Stimulated activated CD8-positive, alpha-beta memory T cell treated with anti-CD3 and anti-CD28 coated beads, Interleukin-12 subunit alpha, Interleukin-12 subunit beta, amount 100 ng/mL, for 24 hours (primary cell): ENCODE results near the gene LRRC15.

Source experiments
- DNase-seq: peaks from one replicate; pipeline ENCODE4 v3.0.0-alpha.2; 2020; ENCODE audit errors: extremely low read depth

The LRRC15 gene

DNA sequence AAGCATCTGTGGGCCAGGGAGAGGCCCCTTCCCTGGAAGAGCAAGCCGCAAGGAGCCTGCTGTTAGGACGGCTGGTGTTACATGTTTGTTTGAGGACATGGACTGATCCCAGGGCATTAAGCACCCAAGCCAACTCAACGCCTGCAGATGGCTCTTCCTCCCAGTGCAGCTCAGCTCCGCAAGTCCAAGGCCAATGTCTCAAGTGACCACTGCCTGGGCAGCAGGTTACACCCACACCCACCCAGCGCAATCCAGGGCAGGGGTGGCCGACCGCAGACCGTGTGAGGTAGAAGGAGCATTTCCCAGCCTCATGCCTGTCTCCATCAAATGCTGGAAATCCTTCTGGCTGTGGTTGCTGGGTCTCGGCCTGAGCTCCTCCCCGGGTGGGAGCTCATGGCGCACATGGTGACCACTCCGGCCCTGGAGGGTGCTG lies 15.0 kb upstream of the LRRC15 start:
- DNase-seq: no peak

DNA sequence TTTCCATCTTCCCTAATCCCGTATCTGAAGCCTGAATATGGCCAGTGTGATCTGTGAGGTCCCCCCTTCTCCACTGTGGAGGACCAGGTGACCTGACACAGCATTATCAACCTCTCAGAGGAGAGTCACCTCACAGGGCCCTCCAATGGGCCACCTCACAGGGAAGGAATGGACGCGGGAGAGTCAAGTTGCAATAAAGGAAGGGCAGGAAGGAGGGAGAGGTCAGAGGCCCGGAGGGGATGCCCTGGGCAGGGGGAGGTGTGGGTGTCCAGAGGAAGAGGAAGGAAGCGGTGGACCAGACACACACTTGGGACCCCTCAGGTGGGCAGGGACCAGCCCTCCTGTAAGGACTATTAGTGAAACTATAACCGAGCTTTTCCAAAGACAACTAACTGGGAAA lies 14.6 kb upstream of the LRRC15 start:
- no peak for DNase-seq

DNA sequence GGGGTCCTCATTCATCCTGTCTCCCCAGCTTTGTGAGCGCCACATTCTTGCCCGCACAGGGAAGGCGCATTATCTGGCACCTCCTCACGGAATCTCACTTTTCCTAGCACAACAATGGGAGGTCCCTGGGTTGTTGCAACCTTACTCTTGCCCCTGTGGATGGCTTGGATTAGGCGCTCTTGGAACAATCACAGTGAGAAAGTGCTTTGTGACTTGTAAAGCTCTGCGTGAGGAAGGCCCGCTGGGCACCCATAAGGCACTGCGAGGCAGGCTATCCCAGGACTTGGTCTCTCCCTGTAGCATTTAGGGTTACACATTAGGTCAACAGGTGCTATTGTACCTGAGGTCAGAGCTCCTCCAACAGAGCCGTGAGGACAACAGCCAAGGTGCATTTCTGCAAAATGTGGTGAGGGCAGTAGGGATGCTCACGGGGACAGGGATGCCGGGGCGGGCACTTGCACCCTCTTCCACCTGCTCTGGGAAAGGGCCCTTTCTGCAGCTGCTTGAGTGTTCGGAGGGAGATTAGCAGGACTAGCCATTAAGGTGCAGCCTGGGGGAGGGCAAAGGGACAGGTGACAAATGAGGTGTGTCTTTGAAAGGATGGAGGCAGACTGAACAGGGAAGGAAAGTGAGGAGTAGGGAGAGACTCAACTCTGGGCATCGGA lies 13.9 kb upstream of the LRRC15 start:
- no peak for DNase-seq

DNA sequence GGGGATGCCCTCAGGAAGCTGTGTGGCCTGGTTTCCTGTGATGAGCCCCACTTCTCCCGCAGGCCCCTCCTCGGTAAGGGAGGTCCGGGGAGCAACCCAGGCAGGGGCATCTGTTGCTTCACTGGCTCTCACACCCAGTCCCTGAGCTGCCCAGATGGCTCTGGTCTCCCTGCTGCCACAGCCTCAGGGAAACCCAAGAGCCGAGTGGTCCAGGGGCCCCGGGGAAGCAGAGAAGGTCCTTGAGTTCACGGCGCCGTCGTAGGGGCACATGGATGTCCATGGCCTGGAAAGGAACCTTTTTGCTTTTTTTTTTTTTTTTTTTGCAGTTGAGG lies 13.3 kb upstream of the LRRC15 start:
- DNase-seq: no peak

DNA sequence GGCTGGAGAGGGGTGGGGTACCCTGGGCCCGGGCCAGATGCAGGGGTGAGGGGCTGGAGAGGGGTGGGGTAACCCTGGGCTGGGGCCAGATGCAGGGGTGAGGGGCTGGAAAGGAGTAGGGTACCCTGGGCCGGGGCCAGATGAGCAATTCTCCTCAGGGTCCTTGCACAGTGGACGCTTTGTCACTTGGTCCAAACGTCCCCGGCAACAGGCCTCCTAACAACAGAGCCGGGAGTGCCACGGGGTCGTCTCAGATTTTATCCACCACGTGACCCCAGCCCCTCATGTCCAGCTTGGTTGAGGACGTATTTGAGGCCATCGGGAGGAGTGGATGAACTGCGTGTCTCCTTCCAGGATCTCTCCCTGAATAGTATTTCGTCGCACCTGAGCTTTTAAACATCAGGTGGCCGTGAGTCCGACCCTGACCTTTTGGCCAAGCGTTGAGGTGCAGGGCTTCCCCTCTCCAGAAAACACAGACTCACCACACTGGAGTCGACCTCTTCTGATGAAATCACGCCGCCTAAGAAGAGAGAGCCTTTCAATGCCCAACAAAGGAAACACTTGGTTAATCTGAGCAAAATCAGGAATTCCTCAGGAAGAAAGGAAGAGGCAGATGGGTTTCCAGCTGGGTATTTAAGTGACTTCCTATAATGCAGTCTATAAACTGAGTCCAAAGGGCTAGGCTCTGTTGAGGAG lies 12.8 kb upstream of the LRRC15 start:
- no peak for DNase-seq

DNA sequence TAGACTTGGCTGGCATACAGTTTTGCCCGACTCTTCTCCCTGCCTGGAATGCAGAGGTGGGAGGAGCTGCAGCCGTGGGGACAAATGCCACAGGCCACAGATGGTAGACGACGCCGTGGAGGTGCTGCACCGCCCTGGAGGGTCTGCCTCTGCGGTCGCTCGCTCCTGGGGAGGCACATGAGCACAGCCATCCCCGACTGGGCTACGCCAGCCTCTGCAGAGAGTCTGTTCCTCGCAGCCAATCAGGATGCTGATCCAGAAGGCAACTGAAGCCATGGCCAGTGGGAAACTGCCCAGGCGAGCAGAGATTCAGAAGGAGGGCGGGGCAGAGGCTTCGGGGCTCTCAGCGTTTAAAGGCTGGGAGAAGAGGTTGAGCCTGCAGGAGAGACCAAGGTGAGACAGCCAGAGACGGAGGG lies 11.9 kb upstream of the LRRC15 start:
- no peak for DNase-seq

DNA sequence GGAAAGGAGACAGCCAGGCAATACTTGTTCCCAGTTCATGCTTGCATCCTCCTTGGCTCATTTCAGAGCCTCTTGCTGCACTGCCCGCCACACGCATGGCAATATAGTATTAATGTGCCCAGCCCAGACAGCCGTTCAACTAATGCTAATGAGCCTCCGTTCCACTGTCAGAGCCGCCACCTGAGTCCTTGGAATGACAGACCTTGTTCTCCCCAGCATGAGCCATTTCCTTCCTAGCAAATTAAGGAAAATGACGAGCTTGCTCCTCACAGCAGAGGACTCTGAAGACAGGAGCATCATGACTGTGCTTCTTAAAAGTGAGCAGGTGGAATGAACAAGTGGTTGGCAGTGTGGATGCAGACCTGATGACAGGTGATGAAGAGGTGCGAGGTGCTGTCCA lies 10.8 kb upstream of the LRRC15 start:
- no peak for DNase-seq

DNA sequence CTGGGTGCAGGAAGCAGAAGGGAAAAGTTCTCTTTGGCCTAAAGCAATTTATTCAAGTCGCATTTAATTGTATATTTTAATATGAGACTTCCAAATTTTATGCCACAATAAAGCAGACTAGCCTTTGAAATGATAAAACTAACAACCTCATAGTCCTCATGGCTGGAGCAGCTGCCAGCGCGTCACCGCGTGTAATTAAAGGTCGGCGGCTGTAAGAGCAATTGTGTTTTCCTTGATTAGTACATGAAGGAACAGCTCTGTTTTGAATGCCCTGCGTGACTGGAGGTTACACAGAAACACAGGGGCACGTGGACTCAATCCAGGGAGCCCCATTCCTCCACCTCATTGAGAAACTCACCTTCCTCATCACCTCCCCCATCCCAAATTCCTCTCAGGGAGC lies 10.1 kb upstream of the LRRC15 start:
- DNase-seq: no peak

DNA sequence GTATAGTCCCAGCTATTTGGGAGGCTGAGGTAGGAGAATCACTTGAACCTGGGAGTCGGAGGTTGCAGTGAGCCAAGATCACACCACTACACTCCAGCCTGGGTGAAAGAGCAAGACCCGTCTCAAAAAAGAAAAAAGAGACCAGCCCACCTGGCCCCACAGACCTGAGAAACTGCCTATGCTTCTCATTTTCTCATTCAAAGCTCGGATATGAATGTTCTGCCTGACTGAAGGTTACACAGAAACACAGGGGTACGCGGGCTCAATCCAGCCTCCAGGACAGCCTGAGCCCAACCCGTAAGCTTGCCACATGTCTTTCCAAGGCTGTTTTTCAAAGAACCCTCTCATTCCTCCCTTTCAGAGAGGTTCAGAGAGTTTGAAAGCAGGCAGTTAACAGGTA lies 9.7 kb upstream of the LRRC15 start:
- no peak for DNase-seq

DNA sequence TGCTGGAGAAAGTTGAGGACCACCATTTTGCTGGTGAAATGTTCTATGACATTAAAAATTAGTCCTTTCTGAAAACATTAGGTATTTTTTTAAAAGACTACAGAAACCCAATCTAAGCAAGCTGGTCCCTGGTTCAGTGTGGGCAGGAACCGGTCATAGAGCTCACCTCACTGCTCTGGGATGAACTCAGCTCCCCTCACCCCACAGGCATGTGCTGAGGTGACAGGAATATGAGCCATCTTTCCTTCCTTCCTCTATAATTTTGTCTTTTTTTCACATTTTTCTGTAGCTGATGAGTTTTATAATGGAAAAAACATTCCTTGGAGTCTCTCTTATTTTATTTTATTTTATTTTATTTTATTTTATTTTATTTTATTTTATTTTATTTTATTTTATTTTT lies 8.2 kb upstream of the LRRC15 start:
- DNase-seq: no peak

DNA sequence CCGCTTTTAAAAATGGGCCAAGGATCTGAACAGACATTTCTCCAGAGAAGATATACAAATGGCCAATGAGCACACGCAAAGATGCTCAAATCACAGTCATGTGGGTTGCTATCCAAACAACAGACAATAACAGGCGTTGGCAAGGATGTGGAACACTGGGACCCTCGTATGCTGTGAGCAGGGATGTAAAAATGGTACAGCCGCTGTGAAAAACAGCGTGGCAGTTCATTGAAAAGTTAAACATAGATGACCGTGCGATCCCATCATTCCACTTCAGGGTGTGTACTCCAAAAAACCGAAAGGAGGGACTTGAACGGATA lies 6.7 kb upstream of the LRRC15 start:
- DNase-seq: no peak

DNA sequence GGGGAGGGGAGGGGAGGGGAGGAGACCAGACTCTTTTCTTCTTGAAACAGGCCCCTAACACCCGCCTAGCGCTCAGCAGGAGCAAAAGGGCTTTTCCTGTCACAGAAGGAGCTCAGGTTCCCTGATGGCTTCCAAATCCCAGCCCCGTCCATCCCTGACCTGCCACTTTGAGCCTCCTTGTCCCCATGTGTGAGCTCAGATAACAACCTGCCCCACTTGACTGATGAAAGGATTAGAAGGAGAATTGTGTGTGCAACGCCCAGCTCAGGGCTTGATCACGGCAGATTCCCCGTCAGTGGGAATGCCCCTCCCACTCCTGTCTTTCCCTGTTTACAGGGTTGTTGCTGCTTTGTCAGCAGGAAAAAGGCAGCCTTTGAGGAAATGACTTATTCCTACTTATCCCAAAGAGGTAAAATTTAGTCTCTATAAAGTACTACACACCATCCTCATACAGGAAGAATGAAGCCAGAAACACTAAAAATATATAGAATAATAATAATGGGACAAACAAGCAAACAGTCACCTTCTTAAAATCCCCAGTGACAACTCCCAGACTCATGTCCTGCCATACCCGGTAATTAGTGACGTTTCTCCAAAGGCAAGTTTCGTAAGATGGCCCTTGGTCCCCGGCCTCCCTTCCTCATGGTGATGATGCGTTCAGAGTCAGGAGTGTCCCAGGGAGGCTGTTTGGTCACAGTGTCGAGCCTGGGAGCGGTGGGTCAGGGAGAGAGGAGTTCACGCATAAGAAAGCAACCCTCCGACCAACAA lies 6.1 kb upstream of the LRRC15 start:
- DNase-seq: no peak

DNA sequence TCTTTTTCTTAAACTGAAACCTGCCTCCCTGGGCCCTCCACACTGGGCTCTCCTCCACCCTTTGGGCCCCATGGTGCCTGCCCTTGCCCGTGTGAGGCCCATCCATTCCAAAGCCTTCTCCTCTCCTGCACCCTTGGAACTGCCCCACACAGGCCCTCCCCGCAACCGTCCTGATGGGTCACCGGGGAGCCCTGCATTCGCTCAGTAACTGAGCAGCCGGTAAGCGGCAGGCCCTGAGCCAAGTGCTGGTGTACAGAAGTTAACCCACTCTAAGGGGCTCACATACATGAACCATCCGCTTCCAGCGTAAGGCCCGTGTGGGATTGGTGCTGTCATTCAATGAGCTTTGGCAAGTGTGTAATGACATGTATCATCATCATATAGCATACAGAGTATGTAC lies 5.4 kb upstream of the LRRC15 start:
- DNase-seq: no peak

DNA sequence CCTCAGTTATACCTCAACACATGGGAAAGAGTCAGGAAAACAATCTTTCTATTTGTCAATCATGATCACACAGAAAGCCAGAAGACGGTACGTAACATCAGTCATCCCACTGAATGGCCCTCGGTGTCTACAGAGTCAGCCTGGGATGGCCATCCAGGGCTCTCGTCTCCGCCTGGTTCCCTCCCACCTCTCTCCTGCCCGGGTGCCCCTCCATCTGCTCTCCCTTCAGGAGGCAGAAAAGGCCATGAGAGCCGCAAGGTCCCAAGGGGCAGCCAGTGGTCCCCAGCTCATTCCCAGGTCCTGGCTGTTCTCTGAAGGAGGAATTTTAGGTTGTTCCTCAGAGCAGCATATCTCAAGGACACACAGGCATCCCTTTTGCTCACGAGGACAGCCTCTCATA lies 4.4 kb upstream of the LRRC15 start:
- DNase-seq: no peak

DNA sequence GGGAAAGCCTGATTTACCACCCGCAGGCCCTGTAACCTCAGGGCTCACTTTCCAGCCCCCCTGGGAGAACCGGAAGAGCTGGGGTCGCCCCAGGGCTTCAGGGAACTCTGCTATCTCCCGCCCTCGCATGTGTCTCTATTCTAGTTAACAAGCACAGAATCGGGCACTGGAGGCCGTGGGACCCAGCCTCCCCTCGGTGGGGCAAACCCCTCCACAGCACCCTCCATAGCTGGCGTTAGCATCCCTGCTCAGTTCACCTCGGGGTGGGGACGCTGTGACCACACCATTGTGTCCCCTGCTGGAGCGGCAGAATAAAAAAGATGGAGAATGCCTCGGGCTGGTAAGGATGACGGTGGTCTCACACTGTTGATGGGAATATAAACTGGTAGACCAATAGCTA lies 3.5 kb upstream of the LRRC15 start:
- DNase-seq: no peak

DNA sequence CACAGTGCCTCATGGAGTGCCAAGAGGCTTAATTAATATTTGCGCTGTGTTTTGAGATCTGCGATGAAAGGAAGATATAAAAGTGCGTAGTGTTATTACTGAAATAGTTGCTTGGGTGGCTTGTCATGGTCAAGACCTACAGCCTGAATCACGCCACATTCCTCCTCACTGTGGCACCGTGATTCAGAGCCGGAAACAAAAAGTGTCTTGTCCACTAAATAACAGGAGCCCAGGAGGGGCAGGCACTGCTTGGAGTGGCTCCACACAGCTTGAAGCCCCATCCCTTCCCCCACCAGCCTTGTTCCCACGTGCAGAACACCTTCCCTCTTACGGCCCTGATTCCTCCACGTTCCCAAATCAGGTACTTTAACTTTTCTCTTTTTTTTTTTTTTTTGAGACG lies 1.2 kb upstream of the LRRC15 start:
- no peak for DNase-seq

DNA sequence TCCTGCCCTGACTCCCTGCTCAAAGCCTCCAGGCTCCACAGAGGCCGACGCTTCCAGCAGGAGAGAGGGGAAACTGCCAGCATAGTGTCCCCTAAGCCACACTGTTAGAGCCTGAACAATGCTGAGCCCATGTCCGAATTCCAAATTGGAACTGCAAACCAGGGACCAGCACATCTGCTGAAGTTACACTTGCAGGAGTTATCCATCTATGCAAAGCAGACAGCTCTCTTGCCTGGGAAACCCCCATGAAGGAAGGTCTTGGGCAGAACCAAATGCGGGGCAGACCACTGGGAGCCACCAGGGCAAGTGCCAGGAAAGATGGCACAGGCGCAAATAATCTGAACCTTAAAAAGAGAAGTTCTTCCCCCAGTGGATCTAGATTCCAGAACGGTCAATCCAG lies 625 bp downstream of the LRRC15 start:
- DNase-seq: no peak

DNA sequence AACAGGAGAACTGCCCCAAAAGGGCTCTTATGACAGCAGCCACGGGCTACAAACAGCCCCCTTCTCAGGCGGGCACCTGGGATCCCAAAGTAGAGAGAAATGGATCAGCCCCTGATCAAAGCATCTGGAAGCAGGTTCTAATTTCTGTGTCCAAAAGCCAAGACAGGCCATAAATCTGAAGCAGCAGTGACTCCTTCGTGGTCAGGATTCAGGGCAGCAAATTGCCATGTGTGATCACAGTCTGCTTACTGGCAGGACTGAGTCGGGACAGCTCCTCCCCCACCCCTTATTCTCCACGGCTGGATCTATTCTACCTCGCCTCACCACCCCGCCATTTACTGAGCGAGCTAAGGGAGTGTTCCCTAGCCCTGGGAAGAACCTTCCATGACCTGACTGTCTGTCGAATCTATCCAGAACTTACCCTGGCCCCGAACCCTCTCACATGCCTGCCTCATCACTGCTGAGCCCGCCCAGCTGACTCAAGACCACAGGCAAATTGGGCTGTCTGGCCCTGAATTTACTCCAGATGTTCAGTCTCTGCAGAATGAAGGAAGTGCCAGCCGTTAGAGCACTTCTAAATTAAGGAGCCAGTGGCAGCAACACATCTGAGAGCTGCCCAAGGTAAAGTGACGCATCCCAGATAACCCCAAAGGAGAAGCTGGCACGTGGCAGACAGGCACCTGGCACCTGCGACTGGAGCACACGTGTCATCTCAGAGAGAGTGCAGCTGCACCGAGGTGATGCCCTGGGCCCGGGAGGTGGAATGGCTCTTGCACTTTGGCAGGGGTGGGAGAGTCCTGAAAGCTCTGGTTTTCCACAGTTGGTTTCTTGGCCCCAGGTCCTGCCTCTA lies 1.3 kb downstream of the LRRC15 start:
- no peak for DNase-seq

DNA sequence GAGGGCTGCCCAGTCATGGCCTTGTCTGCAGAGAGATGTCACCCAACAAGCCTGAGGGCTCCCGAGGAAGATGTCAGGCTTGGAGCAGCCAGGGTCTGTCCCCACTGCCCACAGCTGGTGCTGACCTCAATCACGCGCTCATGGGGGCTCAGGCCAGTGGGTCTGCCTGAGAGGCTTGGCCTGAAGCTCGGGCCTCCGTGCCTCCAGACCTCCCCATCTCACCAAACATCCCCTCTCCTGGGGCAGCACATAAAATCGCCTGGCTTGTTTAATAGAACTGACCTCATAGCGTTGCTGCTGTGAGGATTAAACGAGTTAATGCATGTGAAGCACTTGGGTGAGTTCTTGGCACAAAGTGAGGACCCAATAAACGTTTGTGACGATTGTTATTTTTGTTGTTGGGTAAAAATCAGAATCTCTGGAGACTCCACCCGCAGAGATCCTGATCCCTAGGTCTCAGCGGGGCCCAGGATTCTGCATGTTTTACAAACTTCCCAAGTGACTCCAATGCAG lies 3.5 kb downstream of the LRRC15 start:
- no peak for DNase-seq

DNA sequence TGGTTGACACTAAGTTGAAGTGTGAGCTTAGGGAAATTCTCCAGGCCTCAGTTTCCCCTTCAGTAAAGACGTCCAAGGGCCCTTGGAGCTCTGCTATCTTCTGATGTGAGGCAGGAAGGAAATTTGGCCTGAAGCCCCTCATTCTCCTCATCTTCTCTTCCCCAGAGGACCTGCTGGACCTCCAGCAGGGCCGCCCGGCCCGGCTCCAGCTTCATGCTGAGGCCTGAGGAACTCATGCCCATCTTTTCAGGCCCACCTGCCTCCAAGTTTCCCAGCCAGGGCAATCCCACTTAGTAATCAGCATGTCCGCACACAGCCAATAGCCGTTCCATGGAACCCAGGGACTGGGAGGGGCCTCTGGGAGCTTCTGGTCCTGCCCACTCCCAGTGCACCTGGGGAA lies 4.0 kb downstream of the LRRC15 start:
- DNase-seq: no peak

DNA sequence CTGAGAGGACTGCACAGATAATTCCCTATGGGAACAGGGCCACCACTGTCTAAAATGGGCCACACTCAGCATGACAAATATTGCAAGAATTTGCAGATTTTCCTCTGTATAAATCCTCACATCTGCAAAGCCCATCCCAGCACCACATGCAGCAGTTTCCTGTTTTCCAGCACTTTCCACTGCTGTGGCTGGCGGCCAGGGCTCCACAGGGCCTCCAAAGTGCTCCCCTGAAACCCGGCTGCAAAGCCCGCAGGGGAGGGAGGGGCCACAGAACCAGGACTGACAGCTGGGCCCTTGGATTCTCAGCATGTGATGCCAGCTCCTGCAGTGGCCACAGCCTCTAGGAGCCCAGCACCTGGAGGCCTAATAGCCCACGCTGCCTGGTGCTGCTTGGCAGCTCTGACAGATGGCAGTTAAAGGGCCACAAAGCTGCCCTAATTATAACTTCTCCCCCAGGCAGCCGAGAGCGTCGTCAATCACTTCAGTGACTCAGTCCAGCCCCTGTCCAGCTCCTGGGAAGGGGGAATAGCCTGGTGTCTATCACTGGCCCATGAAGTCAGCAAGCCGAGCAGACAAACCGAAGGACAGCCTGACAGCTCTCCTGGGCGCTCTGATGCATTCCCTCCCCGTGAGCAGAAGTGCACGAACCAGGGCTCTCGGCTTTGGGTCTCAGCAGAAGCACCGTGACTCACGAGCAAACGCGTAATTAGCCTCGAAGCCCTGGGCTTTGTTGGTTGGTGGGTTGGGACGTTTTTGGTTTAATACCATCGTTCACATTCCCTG lies 4.7 kb downstream of the LRRC15 start:
- no peak for DNase-seq

DNA sequence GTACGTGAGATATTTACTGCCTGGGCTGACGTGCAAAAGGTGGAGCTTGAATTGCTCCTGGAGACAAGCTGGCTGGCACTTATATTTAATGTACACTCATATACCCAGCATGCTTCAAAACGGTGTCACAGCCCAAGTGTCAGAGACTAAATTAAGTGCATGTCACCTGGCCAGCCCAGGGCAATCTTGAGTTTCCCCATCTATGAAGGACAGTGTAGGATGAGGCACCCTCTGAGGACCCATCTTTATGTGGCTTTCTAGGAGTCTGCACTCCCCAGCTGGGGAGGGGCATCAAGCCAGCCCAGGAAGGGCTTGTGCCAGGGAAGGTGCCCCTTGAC lies 5.3 kb downstream of the LRRC15 start:
- no peak for DNase-seq
